Measurements from ENCODE around the gene AHRR. TPM values are rescaled to one million over a fixed set of nuclear protein-coding genes. Genes with fewer than 3 reads are reported as not detected.

AHRR gene
- total and polyA plus RNA-seq, 2 donors, result 0.34 to 0.52 TPM

GRCh38 chr5:431001-431710 lies 109.6 kb downstream of the AHRR start:
- WGBS, result 61% methylated on average over 18 of the region's 18 CpGs
- Histone ChIP-seq H3K27me3 (ENCODE audit: control insufficient read depth in 2 of 2, insufficient read depth in 1 of 2, low read length in 1 of 2) (peaks cover 0 to 9% of the 10 kb centered on the region in 2 donors), H3K36me3 (ENCODE audit: control insufficient read depth in 2 of 2, insufficient read depth in 2 of 2, low read length in 1 of 2) (no peaks in the 10 kb centered on the region), H3K4me3 (ENCODE audit: low read length in 2 of 2) (no peak overlapping the region), H3K27ac (ENCODE audit: low read depth in 1 of 2, low read length in 1 of 2) (no peak overlapping the region), H3K9me3 (ENCODE audit: control insufficient read depth in 2 of 2, insufficient read depth in 1 of 2, low read length in 1 of 2) (peaks cover 0 to 3% of the 10 kb centered on the region in 2 donors), H3K4me1 (ENCODE audit: control insufficient read depth in 2 of 2, insufficient read depth in 2 of 2, low read length in 2 of 2) (peaks cover 0 to 8% of the 10 kb centered on the region in 2 donors)
- DNase-seq (ENCODE audit: low read depth in 6 of 9, low spot score in 9 of 9), result peak in 4 of 9 donors; percentile 39 to 61 (median 51)

GRCh38 chr5:431711-432050 lies 110.2 kb downstream of the AHRR start:
- Histone ChIP-seq H3K4me3 (ENCODE audit: low read length in 2 of 2) (no peak overlapping the region), H3K9me3 (ENCODE audit: control insufficient read depth in 2 of 2, insufficient read depth in 1 of 2, low read length in 1 of 2) (peaks cover 0 to 3% of the 10 kb centered on the region in 2 donors), H3K27ac (ENCODE audit: low read depth in 1 of 2, low read length in 1 of 2) (no peak overlapping the region), H3K27me3 (ENCODE audit: control insufficient read depth in 2 of 2, insufficient read depth in 1 of 2, low read length in 1 of 2) (peaks cover 0 to 9% of the 10 kb centered on the region in 2 donors), H3K4me1 (ENCODE audit: control insufficient read depth in 2 of 2, insufficient read depth in 2 of 2, low read length in 2 of 2) (peaks cover 0 to 8% of the 10 kb centered on the region in 2 donors), H3K36me3 (ENCODE audit: control insufficient read depth in 2 of 2, insufficient read depth in 2 of 2, low read length in 1 of 2) (no peaks in the 10 kb centered on the region)
- 97% methylated on average over 4 of the region's 4 CpGs for WGBS
- DNase-seq (ENCODE audit: low read depth in 6 of 9, low spot score in 9 of 9), result no peak

- peaks cover 0 to 7% of the 10 kb centered on the region in 2 donors for H3K27me3 ChIP-seq (ENCODE audit: control insufficient read depth in 2 of 2, insufficient read depth in 1 of 2, low read length in 1 of 2)
- H3K36me3 ChIP-seq (ENCODE audit: control insufficient read depth in 2 of 2, insufficient read depth in 2 of 2, low read length in 1 of 2), result no peaks in the 10 kb centered on the region
- peaks cover 0 to 8% of the 10 kb centered on the region in 2 donors for H3K4me1 ChIP-seq (ENCODE audit: control insufficient read depth in 2 of 2, insufficient read depth in 2 of 2, low read length in 2 of 2)
- peaks cover 0 to 3% of the 10 kb centered on the region in 2 donors for H3K9me3 ChIP-seq (ENCODE audit: control insufficient read depth in 2 of 2, insufficient read depth in 1 of 2, low read length in 1 of 2)
- no peak overlapping the region for H3K4me3 ChIP-seq (ENCODE audit: low read length in 2 of 2)
- peak in 1 of 9 donors; percentile 40 for DNase-seq (ENCODE audit: low read depth in 6 of 9, low spot score in 9 of 9)
- WGBS, result 82% methylated on average over 18 of the region's 18 CpGs
- no peak overlapping the region for H3K27ac ChIP-seq (ENCODE audit: low read depth in 1 of 2, low read length in 1 of 2)
These were observed 110.8 kb downstream of the AHRR start for GRCh38 chr5:432201-432927.

DNA sequence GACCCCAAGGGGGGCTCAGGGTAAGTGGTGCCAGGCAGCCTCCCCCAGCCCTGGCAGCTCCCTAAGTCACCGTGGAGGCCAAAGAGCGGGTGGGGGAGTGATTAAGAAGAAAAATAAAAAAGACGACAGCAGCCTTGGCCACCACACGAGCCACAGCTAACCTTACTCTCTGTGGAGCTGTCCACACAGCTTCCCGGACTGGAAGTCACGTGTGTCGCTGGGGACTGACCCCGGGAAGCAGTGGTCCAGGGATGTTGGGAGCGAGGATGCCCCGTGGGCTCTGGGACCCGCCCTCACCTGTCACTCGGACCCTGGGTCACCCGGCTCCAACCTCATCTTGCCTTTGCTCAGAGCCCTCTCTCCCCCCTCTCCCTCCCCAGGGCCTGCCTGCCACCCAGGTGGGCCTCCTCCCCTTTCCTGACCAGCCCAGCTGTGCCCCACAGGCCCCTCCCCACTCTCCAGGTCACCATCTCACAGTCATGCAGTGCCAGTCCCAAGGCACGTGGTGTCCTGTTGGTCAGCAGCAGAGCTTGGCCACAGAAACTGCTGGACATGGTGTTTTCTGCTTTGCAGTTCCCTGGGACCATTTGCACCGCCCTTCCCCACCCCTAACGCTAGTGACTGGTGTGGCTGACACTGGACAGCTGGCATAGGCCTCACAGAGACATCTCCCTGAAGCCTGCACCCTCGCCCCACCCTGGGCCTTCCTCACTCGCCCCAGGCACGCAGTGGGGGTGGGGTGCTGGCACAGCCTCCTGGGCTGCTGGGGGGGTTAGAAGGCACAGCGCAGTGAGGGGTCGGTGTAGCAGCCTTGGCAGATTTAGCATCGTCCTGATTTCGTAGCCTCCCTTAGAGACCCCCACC lies 111.6 kb downstream of the AHRR start:
- no peak overlapping the region for H3K27ac ChIP-seq (ENCODE audit: low read depth in 1 of 2, low read length in 1 of 2)
- no peak overlapping the region for H3K4me3 ChIP-seq (ENCODE audit: low read length in 2 of 2)
- H3K9me3 ChIP-seq (ENCODE audit: control insufficient read depth in 2 of 2, insufficient read depth in 1 of 2, low read length in 1 of 2), result peaks cover 0 to 2% of the 10 kb centered on the region in 2 donors
- WGBS, result 95% methylated on average over 23 of the region's 23 CpGs
- DNase-seq (ENCODE audit: low read depth in 6 of 9, low spot score in 9 of 9), result no peak
- peaks cover 0 to 8% of the 10 kb centered on the region in 2 donors for H3K4me1 ChIP-seq (ENCODE audit: control insufficient read depth in 2 of 2, insufficient read depth in 2 of 2, low read length in 2 of 2)
- H3K36me3 ChIP-seq (ENCODE audit: control insufficient read depth in 2 of 2, insufficient read depth in 2 of 2, low read length in 1 of 2), result no peaks in the 10 kb centered on the region
- H3K27me3 ChIP-seq (ENCODE audit: control insufficient read depth in 2 of 2, insufficient read depth in 1 of 2, low read length in 1 of 2), result peaks cover 0 to 7% of the 10 kb centered on the region in 2 donors

- Histone ChIP-seq H3K27me3 (ENCODE audit: control insufficient read depth in 2 of 2, insufficient read depth in 1 of 2, low read length in 1 of 2) (peaks cover 0 to 7% of the 10 kb centered on the region in 2 donors), H3K9me3 (ENCODE audit: control insufficient read depth in 2 of 2, insufficient read depth in 1 of 2, low read length in 1 of 2) (no peaks in the 10 kb centered on the region), H3K4me1 (ENCODE audit: control insufficient read depth in 2 of 2, insufficient read depth in 2 of 2, low read length in 2 of 2) (peaks cover 0 to 8% of the 10 kb centered on the region in 2 donors), H3K4me3 (ENCODE audit: low read length in 2 of 2) (no peak overlapping the region), H3K27ac (ENCODE audit: low read depth in 1 of 2, low read length in 1 of 2) (no peak overlapping the region), H3K36me3 (ENCODE audit: control insufficient read depth in 2 of 2, insufficient read depth in 2 of 2, low read length in 1 of 2) (no peaks in the 10 kb centered on the region)
- WGBS, result 88% methylated on average over 16 of the region's 16 CpGs
- no peak for DNase-seq (ENCODE audit: low read depth in 6 of 9, low spot score in 9 of 9)
These were observed 112.3 kb downstream of the AHRR start for GRCh38 chr5:433836-434235.

- H3K27ac ChIP-seq (ENCODE audit: low read depth in 1 of 2, low read length in 1 of 2), result no peak overlapping the region
- H3K36me3 ChIP-seq (ENCODE audit: control insufficient read depth in 2 of 2, insufficient read depth in 2 of 2, low read length in 1 of 2), result no peaks in the 10 kb centered on the region
- DNase-seq (ENCODE audit: low read depth in 6 of 9, low spot score in 9 of 9), result no peak
- peaks cover 0 to 5% of the 10 kb centered on the region in 2 donors for H3K27me3 ChIP-seq (ENCODE audit: control insufficient read depth in 2 of 2, insufficient read depth in 1 of 2, low read length in 1 of 2)
- H3K4me1 ChIP-seq (ENCODE audit: control insufficient read depth in 2 of 2, insufficient read depth in 2 of 2, low read length in 2 of 2), result peaks cover 0 to 8% of the 10 kb centered on the region in 2 donors
- no peak overlapping the region for H3K4me3 ChIP-seq (ENCODE audit: low read length in 2 of 2)
- WGBS, result 92% methylated on average over 26 of the region's 26 CpGs
- H3K9me3 ChIP-seq (ENCODE audit: control insufficient read depth in 2 of 2, insufficient read depth in 1 of 2, low read length in 1 of 2), result no peaks in the 10 kb centered on the region
These were observed 113.1 kb downstream of the AHRR start for GRCh38 chr5:434443-435146.

- 90% methylated on average over 27 of the region's 27 CpGs for WGBS
- no peak overlapping the region for H3K4me3 ChIP-seq (ENCODE audit: low read length in 2 of 2)
- peaks cover 0 to 3% of the 10 kb centered on the region in 2 donors for H3K27me3 ChIP-seq (ENCODE audit: control insufficient read depth in 2 of 2, insufficient read depth in 1 of 2, low read length in 1 of 2)
- no peak overlapping the region for H3K27ac ChIP-seq (ENCODE audit: low read depth in 1 of 2, low read length in 1 of 2)
- DNase-seq (ENCODE audit: low read depth in 6 of 9, low spot score in 9 of 9), result no peak
- H3K4me1 ChIP-seq (ENCODE audit: control insufficient read depth in 2 of 2, insufficient read depth in 2 of 2, low read length in 2 of 2), result peaks cover 0 to 8% of the 10 kb centered on the region in 2 donors
- no peaks in the 10 kb centered on the region for H3K36me3 ChIP-seq (ENCODE audit: control insufficient read depth in 2 of 2, insufficient read depth in 2 of 2, low read length in 1 of 2)
- H3K9me3 ChIP-seq (ENCODE audit: control insufficient read depth in 2 of 2, insufficient read depth in 1 of 2, low read length in 1 of 2), result no peaks in the 10 kb centered on the region
These were observed 113.8 kb downstream of the AHRR start for GRCh38 chr5:435156-435790.

- Histone ChIP-seq H3K4me1 (ENCODE audit: control insufficient read depth in 2 of 2, insufficient read depth in 2 of 2, low read length in 2 of 2) (peaks cover 0 to 8% of the 10 kb centered on the region in 2 donors), H3K36me3 (ENCODE audit: control insufficient read depth in 2 of 2, insufficient read depth in 2 of 2, low read length in 1 of 2) (no peaks in the 10 kb centered on the region), H3K4me3 (ENCODE audit: low read length in 2 of 2) (no peak overlapping the region), H3K9me3 (ENCODE audit: control insufficient read depth in 2 of 2, insufficient read depth in 1 of 2, low read length in 1 of 2) (no peaks in the 10 kb centered on the region), H3K27me3 (ENCODE audit: control insufficient read depth in 2 of 2, insufficient read depth in 1 of 2, low read length in 1 of 2) (peaks cover 0 to 3% of the 10 kb centered on the region in 2 donors), H3K27ac (ENCODE audit: low read depth in 1 of 2, low read length in 1 of 2) (no peak overlapping the region)
- no peak for DNase-seq (ENCODE audit: low read depth in 6 of 9, low spot score in 9 of 9)
- 87% methylated on average over 18 of the region's 18 CpGs for WGBS
These were observed 114.6 kb downstream of the AHRR start for GRCh38 chr5:435961-436640.

All from thymus (tissue), 11 donors.